ENCODE data around the gene GID8.

GID8 gene

GRCh38 chr20:62923669-62924441, 14.1 kb upstream of the GID8 start:
- no peak for DNase-seq

- DNase-seq, result no peak
These were observed 13.4 kb upstream of the GID8 start for GRCh38 chr20:62924442-62925075.

- DNase-seq, result no peak
These were observed 12.9 kb upstream of the GID8 start for GRCh38 chr20:62925076-62925419.

GRCh38 chr20:62925420-62926228, 12.3 kb upstream of the GID8 start:
- DNase-seq, result peak; percentile 55

- peak; percentile 89 for DNase-seq
These were observed 11.5 kb upstream of the GID8 start, which contains the start of gene DIDO1 for GRCh38 chr20:62926229-62927127. Gene DIDO1 (minus strand): TSS chr20:62926505.

- no peak for DNase-seq
These were observed 10.7 kb upstream of the GID8 start for GRCh38 chr20:62927128-62927705.

GRCh38 chr20:62928246-62928939, 9.6 kb upstream of the GID8 start:
- no peak for DNase-seq

- DNase-seq, result peak; percentile 78
These were observed 8.9 kb upstream of the GID8 start for GRCh38 chr20:62929051-62929538.

GRCh38 chr20:62931464-62931863, 6.5 kb upstream of the GID8 start:
- DNase-seq, result no peak

GRCh38 chr20:62933966-62934365, 4.0 kb upstream of the GID8 start:
- no peak for DNase-seq

- no peak for DNase-seq
These were observed 2.6 kb upstream of the GID8 start for GRCh38 chr20:62935204-62935967.

- no peak for DNase-seq
These were observed 1.9 kb upstream of the GID8 start for GRCh38 chr20:62935968-62936585.

- peak; percentile 97 for DNase-seq
These were observed 461 bp upstream of the GID8 start for GRCh38 chr20:62937268-62938104.

GRCh38 chr20:62940875-62941274, 2.9 kb downstream of the GID8 start:
- no peak for DNase-seq

GRCh38 chr20:62941792-62942191, 3.8 kb downstream of the GID8 start:
- no peak for DNase-seq

GRCh38 chr20:62942456-62942855, 4.5 kb downstream of the GID8 start:
- no peak for DNase-seq

GRCh38 chr20:62943396-62943795, 5.4 kb downstream of the GID8 start:
- no peak for DNase-seq

GRCh38 chr20:62944184-62944583, 6.2 kb downstream of the GID8 start:
- DNase-seq, result no peak

- DNase-seq, result no peak
These were observed 6.8 kb downstream of the GID8 start for GRCh38 chr20:62944746-62945145.

All from left hindlimb (tissue), 1 donor.